ENCODE results near the gene CLEC18A. TPM values are rescaled to one million over a fixed set of nuclear protein-coding genes. Genes with fewer than 3 reads are reported as not detected.

Gene CLEC18A
- total RNA-seq, 1 experiment from 2014 or later: 0.22 TPM

DNA sequence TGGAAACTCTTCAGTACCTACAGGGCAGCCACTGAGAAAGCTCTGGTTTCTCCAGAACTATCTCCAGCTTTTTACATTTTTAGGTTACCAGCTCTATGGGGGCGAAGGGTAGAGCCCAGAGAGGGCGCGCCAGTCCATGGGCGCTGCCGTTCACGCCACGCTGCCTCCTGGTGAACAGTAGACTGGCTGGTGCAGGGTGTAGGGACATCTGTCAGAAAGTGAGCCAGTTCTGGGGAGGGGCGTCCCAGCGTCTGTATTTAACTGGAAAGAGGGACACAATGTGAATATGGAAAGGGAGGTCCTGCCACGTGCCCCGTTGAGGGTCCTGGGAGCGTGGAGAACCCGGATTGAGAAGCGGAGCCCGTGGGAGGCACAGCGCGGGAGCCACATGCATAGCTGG is 16.4 kb upstream of the CLEC18A start:
- H3K4me3 ChIP-seq (ENCODE audit: low read length): no peak overlapping the region
- POLR2A ChIA-PET (ENCODE audit: unreplicated experiment): no interaction called here
- no TSS peak for BruUV-seq (replicated peaks)
- TF ChIP-seq EZH2 (IDR thresholded peaks at IDR 0.05; ENCODE audit: low read length, unreplicated experiment) (no peak), EZH2phosphoT487 (IDR thresholded peaks at IDR 0.05; ENCODE audit: borderline replicate concordance, low read length) (no peak)
- TF ChIP-seq, protein P1, sequence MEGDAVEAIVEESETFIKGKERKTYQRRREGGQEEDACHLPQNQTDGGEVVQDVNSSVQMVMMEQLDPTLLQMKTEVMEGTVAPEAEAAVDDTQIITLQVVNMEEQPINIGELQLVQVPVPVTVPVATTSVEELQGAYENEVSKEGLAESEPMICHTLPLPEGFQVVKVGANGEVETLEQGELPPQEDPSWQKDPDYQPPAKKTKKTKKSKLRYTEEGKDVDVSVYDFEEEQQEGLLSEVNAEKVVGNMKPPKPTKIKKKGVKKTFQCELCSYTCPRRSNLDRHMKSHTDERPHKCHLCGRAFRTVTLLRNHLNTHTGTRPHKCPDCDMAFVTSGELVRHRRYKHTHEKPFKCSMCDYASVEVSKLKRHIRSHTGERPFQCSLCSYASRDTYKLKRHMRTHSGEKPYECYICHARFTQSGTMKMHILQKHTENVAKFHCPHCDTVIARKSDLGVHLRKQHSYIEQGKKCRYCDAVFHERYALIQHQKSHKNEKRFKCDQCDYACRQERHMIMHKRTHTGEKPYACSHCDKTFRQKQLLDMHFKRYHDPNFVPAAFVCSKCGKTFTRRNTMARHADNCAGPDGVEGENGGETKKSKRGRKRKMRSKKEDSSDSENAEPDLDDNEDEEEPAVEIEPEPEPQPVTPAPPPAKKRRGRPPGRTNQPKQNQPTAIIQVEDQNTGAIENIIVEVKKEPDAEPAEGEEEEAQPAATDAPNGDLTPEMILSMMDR (conservative IDR thresholded peaks at IDR 0.05; ENCODE audit: low read depth, low read length): no peak
- H3F3A ChIP-seq (ENCODE audit: low read length, unreplicated experiment): no peaks in the 10 kb centered on the region
- no peaks in the 10 kb centered on the region for H4K20me1 ChIP-seq (ENCODE audit: low read length)
- no peaks in the 10 kb centered on the region for H3K9me3 ChIP-seq (ENCODE audit: low read length)
- no peaks in the 10 kb centered on the region for H3K4me1 ChIP-seq (ENCODE audit: insufficient read depth, low read length)
- H3K36me3 ChIP-seq (ENCODE audit: low read depth, low read length): no peaks in the 10 kb centered on the region
- ATAC-seq: no peak
- no peak for DNase-seq
- H3K27ac ChIP-seq (ENCODE audit: low read length): no peak overlapping the region
- intact Hi-C loops (cut with micrococcal nuclease): no loop called here
- no peaks in the 10 kb centered on the region for H3K79me2 ChIP-seq (ENCODE audit: low read length)
- CTCF ChIA-PET: no interaction called here
- H3K9me2 ChIP-seq (replicated peaks; ENCODE audit: low read length): no peaks in the 10 kb centered on the region
- no peak overlapping the region for H3K4me2 ChIP-seq (ENCODE audit: low read length)
- no peaks in the 10 kb centered on the region for H3K27me3 ChIP-seq (ENCODE audit: low read length)
- H3K9ac ChIP-seq (ENCODE audit: low read length): no peak overlapping the region
- no peak overlapping the region for H2AFZ ChIP-seq (ENCODE audit: low read length)

DNA sequence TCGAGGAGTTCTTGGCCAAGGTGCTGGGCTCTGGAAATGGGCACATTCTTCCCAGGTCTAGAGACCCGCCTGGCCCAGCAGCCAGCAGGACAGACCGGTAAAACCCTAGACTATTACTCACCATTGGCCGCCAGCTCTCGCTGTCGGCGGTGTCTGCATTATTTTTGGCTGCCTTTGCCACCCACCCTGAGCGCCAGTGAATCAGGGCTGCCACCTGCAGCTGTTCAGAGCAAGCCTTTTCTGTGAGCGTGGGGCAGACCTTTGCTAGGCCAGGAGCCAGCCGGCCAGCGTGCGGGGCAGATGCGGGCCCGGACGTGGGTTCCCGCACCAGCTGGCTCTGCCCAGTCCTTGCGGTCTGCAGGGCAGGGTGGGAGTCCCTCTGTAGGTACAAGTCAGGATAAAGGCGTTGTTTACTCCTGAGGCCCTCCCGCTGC is 15.8 kb upstream of the CLEC18A start:
- no peak overlapping the region for H3K4me3 ChIP-seq (ENCODE audit: low read length)
- no peaks in the 10 kb centered on the region for H3K9me2 ChIP-seq (replicated peaks; ENCODE audit: low read length)
- ChIA-PET POLR2A (ENCODE audit: unreplicated experiment) (no interaction called here), CTCF (no interaction called here)
- no peak overlapping the region for H2AFZ ChIP-seq (ENCODE audit: low read length)
- no peak overlapping the region for H3K4me2 ChIP-seq (ENCODE audit: low read length)
- no peak overlapping the region for H3K9ac ChIP-seq (ENCODE audit: low read length)
- H3K4me1 ChIP-seq (ENCODE audit: insufficient read depth, low read length): no peaks in the 10 kb centered on the region
- intact Hi-C loops (cut with micrococcal nuclease): no loop called here
- no peaks in the 10 kb centered on the region for H3K79me2 ChIP-seq (ENCODE audit: low read length)
- no peak for DNase-seq
- no TSS peak for BruUV-seq (replicated peaks)
- H3K27me3 ChIP-seq (ENCODE audit: low read length): no peaks in the 10 kb centered on the region
- TF ChIP-seq EZH2 (IDR thresholded peaks at IDR 0.05; ENCODE audit: low read length, unreplicated experiment) (no peak), EZH2phosphoT487 (IDR thresholded peaks at IDR 0.05; ENCODE audit: borderline replicate concordance, low read length) (no peak)
- TF ChIP-seq, protein P1 (conservative IDR thresholded peaks at IDR 0.05; ENCODE audit: low read depth, low read length): no peak
- H3K27ac ChIP-seq (ENCODE audit: low read length): no peak overlapping the region
- H4K20me1 ChIP-seq (ENCODE audit: low read length): no peaks in the 10 kb centered on the region
- H3F3A ChIP-seq (ENCODE audit: low read length, unreplicated experiment): no peaks in the 10 kb centered on the region
- no peaks in the 10 kb centered on the region for H3K36me3 ChIP-seq (ENCODE audit: low read depth, low read length)
- H3K9me3 ChIP-seq (ENCODE audit: low read length): no peaks in the 10 kb centered on the region
- no peak for ATAC-seq

DNA sequence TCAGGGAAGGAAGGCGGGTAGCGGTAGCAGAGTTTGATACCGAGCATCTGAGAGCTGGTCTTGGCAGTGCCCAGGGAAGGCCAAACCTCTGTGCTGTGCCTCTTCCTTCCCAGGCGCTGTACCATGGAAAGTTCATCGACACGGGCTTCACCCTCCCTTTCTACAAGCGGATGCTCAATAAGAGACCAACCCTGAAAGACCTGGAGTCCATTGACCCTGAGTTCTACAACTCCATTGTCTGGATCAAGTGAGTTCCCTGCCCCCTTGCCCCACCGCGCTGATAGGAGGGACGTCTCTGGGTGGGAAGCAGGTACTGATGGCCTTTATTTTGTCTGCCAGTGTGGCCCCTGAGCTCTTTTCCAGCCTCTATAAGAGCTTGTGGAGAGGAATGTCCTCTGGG is 15.4 kb upstream of the CLEC18A start:
- Histone ChIP-seq H3K4me1 (ENCODE audit: insufficient read depth, low read length) (no peaks in the 10 kb centered on the region), H4K20me1 (ENCODE audit: low read length) (no peaks in the 10 kb centered on the region), H3K9me3 (ENCODE audit: low read length) (no peaks in the 10 kb centered on the region), H3F3A (ENCODE audit: low read length, unreplicated experiment) (no peaks in the 10 kb centered on the region), H3K9ac (ENCODE audit: low read length) (no peak overlapping the region), H3K4me3 (ENCODE audit: low read length) (no peak overlapping the region), H3K4me2 (ENCODE audit: low read length) (no peak overlapping the region), H3K79me2 (ENCODE audit: low read length) (no peaks in the 10 kb centered on the region), H2AFZ (ENCODE audit: low read length) (no peak overlapping the region), H3K36me3 (ENCODE audit: low read depth, low read length) (no peaks in the 10 kb centered on the region), H3K27me3 (ENCODE audit: low read length) (no peaks in the 10 kb centered on the region), H3K9me2 (replicated peaks; ENCODE audit: low read length) (no peaks in the 10 kb centered on the region), H3K27ac (ENCODE audit: low read length) (no peak overlapping the region)
- BruUV-seq (replicated peaks): no TSS peak
- ATAC-seq (no peak), DNase-seq (no peak)
- intact Hi-C loops (cut with micrococcal nuclease): no loop called here
- TF ChIP-seq, protein P1 (conservative IDR thresholded peaks at IDR 0.05; ENCODE audit: low read depth, low read length): no peak
- TF ChIP-seq EZH2phosphoT487 (IDR thresholded peaks at IDR 0.05; ENCODE audit: borderline replicate concordance, low read length): no peak
- CTCF ChIA-PET: no interaction called here
- POLR2A ChIA-PET (ENCODE audit: unreplicated experiment): no interaction called here
